K562 (cell line): ENCODE results near the gene SNU13. TPM values are rescaled to one million over a fixed set of nuclear protein-coding genes. Genes with fewer than 3 reads are reported as not detected.

Experiments used
- GTF2A2 ChIP-seq: IDR thresholded peaks from 2 replicates; pipeline ENCODE4 v1.6.1; 2016; ENCODE audit warnings: mild to moderate bottlenecking, missing genetic modification characterization, missing compliant biosample characterization
- YBX1 ChIP-seq: fragments of 450-650 bp; IDR thresholded peaks from 2 replicates; pipeline ENCODE4 v1.7.1; 2016; ENCODE audit warnings: mild to moderate bottlenecking
- ZBTB5 ChIP-seq: fragments of 450-650 bp; IDR thresholded peaks from 2 replicates; pipeline ENCODE4 v1.6.1; 2017; ENCODE audit warnings: antibody characterized with exemption
- polyA plus RNA-seq, 8 experiments: library from polyadenylated mRNA; depleted of rRNA in 4 of 8; stranded (reverse) in 5 of 8; unstranded in 3 of 8; fragments of >200 nt; fragmentation: Nextera tagmentation in 2 of 8; fragmentation: Illumina TruSeq in 1 of 8; extraction: Ambion mirVana in 2 of 8; extraction: Trizol in 1 of 8; gene quantifications; 2 replicates each; pipeline versions ENCODE4 v1.2.1 to v1.2.3, GENCODE V29; 2011 to 2014; ENCODE audit warnings: inconsistent platforms in 1 of 8, missing spikeins in 1 of 8
- total RNA-seq, 7 experiments: library from RNA; depleted of rRNA in 6 of 7; stranded (reverse); fragments of >200 nt in 6 of 7; fragmentation: Illumina TruSeq in 2 of 7; extraction: Trizol in 2 of 7; gene quantifications; 2 replicates each; pipeline versions ENCODE4 v1.2.1 to v1.2.3, GENCODE V29; 2011 to 2021; ENCODE audit warnings: low replicate concordance in 1 of 7
- TF ChIP-seq, protein P1 (sequence below): fragments of 200-600 bp; sonication (generic); IDR thresholded peaks from one replicate; pipeline ENCODE4 v1.6.1; 2012; ENCODE audit warnings: mild to moderate bottlenecking, low read depth, low read length, inconsistent platforms

Gene SNU13
- total and polyA plus RNA-seq, 9 of the 15 experiments (the other 6 are each of a cell fraction or from before 2014, with no cell fraction given), result 185 to 981 (median 283) TPM

- TF ChIP-seq, protein P1, sequence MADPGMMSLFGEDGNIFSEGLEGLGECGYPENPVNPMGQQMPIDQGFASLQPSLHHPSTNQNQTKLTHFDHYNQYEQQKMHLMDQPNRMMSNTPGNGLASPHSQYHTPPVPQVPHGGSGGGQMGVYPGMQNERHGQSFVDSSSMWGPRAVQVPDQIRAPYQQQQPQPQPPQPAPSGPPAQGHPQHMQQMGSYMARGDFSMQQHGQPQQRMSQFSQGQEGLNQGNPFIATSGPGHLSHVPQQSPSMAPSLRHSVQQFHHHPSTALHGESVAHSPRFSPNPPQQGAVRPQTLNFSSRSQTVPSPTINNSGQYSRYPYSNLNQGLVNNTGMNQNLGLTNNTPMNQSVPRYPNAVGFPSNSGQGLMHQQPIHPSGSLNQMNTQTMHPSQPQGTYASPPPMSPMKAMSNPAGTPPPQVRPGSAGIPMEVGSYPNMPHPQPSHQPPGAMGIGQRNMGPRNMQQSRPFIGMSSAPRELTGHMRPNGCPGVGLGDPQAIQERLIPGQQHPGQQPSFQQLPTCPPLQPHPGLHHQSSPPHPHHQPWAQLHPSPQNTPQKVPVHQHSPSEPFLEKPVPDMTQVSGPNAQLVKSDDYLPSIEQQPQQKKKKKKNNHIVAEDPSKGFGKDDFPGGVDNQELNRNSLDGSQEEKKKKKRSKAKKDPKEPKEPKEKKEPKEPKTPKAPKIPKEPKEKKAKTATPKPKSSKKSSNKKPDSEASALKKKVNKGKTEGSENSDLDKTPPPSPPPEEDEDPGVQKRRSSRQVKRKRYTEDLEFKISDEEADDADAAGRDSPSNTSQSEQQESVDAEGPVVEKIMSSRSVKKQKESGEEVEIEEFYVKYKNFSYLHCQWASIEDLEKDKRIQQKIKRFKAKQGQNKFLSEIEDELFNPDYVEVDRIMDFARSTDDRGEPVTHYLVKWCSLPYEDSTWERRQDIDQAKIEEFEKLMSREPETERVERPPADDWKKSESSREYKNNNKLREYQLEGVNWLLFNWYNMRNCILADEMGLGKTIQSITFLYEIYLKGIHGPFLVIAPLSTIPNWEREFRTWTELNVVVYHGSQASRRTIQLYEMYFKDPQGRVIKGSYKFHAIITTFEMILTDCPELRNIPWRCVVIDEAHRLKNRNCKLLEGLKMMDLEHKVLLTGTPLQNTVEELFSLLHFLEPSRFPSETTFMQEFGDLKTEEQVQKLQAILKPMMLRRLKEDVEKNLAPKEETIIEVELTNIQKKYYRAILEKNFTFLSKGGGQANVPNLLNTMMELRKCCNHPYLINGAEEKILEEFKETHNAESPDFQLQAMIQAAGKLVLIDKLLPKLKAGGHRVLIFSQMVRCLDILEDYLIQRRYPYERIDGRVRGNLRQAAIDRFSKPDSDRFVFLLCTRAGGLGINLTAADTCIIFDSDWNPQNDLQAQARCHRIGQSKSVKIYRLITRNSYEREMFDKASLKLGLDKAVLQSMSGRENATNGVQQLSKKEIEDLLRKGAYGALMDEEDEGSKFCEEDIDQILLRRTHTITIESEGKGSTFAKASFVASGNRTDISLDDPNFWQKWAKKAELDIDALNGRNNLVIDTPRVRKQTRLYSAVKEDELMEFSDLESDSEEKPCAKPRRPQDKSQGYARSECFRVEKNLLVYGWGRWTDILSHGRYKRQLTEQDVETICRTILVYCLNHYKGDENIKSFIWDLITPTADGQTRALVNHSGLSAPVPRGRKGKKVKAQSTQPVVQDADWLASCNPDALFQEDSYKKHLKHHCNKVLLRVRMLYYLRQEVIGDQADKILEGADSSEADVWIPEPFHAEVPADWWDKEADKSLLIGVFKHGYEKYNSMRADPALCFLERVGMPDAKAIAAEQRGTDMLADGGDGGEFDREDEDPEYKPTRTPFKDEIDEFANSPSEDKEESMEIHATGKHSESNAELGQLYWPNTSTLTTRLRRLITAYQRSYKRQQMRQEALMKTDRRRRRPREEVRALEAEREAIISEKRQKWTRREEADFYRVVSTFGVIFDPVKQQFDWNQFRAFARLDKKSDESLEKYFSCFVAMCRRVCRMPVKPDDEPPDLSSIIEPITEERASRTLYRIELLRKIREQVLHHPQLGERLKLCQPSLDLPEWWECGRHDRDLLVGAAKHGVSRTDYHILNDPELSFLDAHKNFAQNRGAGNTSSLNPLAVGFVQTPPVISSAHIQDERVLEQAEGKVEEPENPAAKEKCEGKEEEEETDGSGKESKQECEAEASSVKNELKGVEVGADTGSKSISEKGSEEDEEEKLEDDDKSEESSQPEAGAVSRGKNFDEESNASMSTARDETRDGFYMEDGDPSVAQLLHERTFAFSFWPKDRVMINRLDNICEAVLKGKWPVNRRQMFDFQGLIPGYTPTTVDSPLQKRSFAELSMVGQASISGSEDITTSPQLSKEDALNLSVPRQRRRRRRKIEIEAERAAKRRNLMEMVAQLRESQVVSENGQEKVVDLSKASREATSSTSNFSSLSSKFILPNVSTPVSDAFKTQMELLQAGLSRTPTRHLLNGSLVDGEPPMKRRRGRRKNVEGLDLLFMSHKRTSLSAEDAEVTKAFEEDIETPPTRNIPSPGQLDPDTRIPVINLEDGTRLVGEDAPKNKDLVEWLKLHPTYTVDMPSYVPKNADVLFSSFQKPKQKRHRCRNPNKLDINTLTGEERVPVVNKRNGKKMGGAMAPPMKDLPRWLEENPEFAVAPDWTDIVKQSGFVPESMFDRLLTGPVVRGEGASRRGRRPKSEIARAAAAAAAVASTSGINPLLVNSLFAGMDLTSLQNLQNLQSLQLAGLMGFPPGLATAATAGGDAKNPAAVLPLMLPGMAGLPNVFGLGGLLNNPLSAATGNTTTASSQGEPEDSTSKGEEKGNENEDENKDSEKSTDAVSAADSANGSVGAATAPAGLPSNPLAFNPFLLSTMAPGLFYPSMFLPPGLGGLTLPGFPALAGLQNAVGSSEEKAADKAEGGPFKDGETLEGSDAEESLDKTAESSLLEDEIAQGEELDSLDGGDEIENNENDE, result no peak
- TF ChIP-seq GTF2A2 (tag) (no peak), YBX1 (no peak), ZBTB5 (no peak)
- TF ChIP-seq, all 486 proteins: peak for 0
These were observed 40.2 kb downstream of the SNU13 start (continued) for GRCh38 chr22:41648432-41648831.
